GM18507 (cell line): ENCODE data around the gene LMO3.

Experiments
- DNase-seq: peaks from one replicate; pipeline ENCODE4 v3.0.0; 2011; ENCODE audit warnings: low read depth; ENCODE audit not compliant: insufficient read length; ENCODE audit errors: extremely low spot score
- FAIRE-seq: peaks from 2 replicates; lab custom pipeline; 2011; peaks lifted over from hg19 to GRCh38; lab: Jason Lieb, UNC

The LMO3 gene

DNA sequence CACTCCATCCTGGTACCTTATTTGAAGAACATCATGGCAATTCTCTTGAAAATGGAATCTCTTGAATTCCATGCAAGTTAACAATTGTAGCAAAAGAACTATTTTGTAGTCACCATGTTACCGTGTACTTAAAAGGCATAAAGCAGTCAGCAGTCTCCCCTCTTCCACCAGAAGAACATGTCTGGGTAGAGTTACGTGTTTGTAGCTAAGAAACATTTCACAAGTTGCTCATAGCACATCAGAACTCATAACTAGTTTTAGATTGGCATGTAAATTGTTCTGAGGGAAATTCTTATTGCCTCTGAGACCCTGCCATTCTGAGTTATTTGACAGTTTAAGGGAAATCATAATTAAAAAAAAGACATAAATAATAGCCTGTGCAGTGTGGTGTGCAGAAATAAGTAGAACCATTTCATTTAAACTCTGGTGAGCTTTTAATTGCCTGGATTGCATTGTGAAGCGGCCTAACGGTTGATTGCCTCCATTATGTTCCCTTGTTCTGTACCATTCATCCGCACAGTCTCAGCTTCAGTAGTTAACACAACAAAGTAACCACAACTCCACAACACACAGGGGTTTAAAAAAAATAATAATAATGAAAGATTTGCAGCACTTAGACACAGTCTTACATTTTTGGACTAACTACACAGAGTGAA is 2.6 kb downstream of the LMO3 start:
- FAIRE-seq (no peak), DNase-seq (no peak)

DNA sequence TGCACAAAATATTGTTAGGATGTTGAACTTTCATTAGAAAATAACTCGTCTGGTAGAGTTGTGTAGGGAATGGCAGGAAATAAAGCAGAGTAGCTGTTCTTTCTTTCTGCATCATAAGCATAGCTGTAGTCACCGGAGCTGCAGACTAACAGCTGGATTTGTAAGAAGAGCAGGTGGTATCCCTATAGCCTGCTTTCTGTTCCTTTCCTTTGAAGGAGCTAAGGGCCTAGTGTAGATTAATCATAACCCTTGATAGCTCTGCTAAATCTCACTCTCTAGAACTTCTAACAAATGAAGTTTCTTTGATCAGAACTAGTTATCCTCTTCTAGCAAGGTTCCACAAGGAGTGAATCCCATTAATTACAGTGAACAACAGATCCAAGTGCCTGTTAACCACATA is 3.5 kb downstream of the LMO3 start:
- no peak for FAIRE-seq
- DNase-seq, result no peak

DNA sequence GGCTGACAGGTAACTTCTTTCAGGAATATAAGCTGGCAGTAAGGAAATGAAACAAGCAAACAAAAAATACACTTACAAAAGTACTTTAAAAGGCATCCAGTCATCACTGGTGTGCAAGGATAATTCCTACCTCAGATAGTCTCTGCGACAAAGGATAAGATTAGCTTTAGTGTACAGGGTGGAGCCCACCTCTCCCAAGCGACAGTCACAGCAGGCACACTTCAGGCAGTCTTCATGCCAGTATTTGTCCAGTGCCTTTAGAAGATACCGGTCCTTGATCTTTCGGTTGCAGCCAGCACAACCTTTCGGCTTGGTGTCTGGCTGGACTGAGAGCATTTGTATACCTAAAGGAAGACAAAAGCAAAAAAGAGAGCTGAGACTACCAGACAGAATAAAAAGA is 5.4 kb downstream of the LMO3 start:
- DNase-seq (no peak), FAIRE-seq (no peak)

DNA sequence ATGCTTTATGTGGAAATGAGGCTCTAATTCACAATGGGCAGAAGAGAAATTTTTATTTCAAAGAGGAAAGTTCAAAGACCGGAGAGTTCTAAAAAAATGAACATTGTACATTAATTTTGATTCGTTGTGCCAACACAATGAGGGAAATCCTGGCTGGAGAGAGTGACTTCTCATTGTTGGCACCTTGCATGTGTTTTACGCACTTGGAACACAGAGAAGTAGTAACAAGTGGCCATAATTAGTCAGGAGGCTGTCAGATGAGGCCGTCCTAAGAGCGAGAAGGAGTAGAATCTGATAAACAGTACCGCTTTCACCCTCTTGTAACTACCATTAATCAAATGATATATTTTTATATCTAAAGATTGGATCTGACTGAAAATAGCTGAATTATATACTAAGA is 6.9 kb downstream of the LMO3 start:
- FAIRE-seq (no peak), DNase-seq (no peak)

DNA sequence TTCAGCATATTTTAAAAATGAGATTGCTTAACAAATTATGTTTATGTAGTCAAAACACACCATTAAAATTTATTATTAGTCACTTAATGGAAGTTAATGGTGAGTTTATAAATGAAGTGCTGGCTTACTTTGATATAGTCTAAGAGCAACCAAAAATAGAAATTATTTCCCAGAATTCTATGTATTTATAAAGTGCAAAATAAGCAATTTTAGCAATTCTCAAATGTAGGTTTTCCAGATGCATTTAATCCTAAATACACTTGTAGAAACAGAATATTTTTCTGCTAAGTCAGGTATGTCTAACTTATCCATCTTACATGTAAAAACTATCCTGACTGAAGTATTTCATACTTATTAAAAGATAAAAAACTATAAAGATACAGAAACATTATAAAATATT is 11.2 kb downstream of the LMO3 start:
- FAIRE-seq (no peak), DNase-seq (no peak)

DNA sequence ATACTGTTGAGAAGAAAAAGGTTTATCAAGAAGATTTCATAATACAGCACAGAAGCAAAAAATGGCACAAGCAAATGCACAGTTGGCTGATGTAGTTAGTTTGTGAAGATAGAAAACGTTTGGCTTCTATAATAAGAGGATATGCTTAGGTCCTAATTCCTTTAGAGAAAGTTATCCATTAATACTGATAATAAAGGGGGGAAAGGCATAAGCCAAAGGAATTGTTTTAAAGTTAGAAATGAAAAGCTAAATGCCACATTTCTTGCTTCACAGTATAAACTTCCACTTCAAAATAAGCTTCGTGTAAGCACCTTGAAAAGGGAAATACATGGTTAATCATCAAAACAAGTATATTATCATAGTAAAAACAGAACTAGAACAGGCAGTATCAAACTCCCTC is 12.4 kb downstream of the LMO3 start:
- DNase-seq (no peak), FAIRE-seq (no peak)

DNA sequence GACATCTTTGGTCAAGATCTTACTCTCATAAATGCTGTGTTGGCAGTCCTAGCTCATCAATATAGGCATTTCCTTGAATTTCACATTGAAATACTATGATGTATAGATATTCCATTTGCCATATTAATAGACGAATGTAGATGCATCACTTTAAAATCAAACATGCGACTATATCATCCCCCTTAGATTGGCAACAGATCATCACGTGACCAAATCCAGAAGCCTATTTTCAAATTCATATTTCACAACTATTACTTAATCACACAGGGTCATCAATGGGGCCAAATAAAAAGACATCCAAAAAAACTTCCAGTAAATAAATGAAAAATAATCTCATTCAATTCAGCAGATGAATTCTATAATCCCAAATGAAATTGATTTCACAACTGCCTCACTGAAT is 15.3 kb downstream of the LMO3 start:
- DNase-seq (no peak), FAIRE-seq (no peak)

DNA sequence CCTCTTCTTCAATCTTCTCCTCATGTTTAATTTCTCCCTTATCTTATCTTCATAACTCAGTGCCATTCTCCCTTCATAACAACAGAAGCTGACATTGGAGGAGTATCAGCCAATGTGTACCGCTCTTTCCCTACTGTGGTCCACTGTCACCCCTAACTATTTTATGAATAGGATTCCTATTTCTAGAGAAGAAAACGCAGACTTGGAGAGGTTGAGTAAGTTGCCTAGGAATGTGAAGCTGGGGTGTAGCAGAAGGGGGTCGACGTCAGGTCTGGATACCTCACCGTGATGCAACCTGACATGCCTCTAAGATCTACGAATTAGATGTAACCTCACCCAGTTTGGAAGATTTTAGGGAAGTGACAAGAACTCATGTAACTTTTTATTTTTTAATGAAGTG is 17.1 kb downstream of the LMO3 start:
- DNase-seq (no peak), FAIRE-seq (no peak)

DNA sequence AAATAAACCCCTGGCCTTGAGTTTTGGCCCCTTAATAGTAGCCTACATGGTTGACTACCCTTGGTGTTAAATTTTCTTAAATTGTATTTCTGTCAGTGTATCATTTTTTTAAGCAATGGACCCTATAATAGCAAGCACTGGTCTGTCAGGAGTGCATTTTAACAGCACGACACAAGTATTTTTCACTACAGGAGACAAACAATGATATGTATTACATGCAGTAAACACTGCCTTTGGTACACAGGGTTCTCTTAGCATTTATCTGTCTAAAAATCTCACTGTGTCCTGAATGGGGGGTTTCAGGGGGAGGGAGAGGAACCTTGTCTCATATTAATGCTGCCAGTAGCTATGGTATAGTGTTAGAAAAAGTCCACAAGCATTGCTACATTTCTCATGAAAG is 18.4 kb downstream of the LMO3 start:
- DNase-seq (no peak), FAIRE-seq (no peak)

DNA sequence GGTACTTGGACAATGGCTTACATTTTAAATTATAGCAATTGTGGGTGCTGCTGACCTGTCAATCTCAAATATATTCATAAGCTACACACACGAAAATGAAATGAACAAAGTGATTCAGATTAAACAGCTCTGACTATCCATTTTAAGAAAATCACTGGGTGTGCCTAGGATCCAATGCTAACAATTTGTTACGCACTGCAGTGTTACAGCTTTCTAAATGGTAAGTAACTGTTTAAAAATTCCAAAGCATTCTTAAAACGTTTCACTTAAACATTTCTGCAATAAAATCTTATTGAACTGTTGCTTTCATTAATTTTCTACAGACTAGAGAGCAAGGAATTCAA is 18.9 kb downstream of the LMO3 start:
- DNase-seq (no peak), FAIRE-seq (no peak)

DNA sequence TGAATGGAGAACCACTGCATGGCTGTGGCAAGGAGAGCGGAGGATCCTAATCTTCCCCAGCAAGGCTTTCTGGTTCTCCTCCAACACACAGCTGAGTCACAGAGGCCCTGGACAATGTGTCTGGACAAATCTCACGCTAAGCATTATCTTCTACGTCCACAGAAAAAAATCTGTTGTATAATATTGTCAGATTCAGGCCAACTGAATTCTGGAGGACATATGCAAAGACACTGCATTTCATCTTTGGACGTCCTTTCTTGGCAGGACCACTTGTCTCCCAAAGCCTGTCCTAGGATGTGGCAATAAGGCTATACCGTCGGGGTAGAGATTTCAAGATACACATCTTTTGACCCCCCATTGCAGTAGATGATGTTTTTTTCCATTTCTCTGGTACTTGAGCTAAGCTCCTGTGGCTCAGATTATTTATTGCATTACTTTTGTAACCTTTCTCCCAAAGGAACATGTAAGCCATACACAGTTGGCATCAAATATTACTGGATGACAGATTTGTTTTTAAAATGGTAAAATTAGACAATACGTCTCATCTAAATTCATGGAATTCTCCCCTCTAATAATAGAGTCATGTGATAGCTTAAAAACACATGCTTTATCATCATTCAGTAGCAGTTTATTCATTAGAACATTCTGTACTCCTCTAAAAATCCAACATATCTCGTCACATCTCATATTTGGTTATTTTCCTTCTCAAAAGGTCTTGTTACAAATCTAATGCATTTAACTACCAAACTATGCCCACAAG is 19.4 kb downstream of the LMO3 start:
- DNase-seq (no peak), FAIRE-seq (no peak)

DNA sequence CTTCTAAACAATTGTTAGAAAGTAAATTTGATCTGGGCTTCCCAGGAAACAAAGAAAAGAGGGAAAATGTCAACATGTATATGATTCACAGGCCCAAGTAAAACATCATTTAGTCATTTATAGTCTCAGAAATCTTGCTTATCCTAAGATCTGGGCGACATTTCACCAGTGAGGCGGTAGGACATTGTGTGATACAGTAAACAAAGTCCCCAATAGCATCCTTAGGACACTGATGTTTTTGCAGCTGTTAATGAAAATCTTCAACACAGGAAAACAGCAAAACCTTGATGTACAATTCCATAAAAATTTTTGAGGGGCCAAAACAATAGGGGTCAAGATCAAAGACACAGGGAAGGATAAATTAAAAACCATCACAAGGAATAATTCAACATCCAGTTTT is 20.2 kb downstream of the LMO3 start:
- DNase-seq, result no peak

DNA sequence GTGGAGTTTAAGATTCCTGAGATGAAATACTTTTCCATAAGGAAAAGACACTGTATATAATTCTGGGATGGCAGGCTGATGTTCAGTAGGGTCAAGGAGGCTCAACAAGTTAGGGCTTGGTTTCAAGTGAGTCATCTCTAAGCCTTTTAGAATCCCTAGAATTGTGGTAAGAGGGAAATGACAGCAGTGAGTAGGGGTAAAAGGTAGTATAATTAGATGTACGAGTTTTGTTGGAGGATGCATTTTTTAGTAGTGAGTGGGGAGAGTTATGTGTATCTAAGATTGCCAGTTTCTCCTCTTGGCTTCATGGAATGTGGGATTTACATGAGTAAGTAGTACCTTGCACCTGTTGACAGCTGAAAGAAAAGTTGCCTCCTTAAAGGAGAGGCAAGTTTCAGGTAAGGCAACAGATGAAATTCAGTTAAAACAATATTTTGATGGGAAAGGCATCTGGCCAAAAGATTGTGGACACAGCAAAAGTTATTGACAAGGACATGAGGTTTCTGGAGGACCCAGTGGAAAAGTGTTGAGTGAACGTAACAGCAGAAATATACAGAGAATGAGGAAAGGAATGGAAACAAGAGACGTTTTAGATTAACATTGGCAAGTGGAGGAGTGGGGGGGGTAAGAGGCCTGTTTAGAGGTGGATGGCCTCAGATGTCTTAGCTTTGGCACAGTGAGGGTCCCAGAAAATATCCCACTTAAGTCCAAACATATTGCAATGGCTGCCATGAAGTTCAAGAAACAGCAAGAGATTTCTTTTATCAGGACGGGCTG is 21.8 kb downstream of the LMO3 start:
- DNase-seq, result no peak
- no peak for FAIRE-seq

More for the DNA sequence above, 20.2 kb downstream of the LMO3 start:
- no peak for FAIRE-seq

DNA sequence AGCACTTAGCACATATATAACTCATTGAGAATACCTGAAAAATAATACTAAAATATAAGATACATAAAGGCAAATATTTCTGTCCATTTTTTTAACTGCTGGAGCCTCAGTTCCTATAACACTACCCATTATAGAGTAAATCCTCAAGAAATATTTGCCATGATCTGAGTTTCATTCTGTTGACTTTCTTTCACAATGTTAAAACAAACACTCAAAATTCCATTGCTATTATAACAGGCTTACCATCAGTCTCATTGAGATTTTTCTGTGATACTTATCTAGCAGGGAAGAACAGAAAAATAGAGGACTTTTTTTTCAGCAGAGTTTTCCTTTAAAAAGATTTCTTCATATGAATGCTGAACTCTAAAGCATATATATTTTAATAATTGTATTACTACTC is 24.5 kb downstream of the LMO3 start:
- FAIRE-seq (no peak), DNase-seq (no peak)

DNA sequence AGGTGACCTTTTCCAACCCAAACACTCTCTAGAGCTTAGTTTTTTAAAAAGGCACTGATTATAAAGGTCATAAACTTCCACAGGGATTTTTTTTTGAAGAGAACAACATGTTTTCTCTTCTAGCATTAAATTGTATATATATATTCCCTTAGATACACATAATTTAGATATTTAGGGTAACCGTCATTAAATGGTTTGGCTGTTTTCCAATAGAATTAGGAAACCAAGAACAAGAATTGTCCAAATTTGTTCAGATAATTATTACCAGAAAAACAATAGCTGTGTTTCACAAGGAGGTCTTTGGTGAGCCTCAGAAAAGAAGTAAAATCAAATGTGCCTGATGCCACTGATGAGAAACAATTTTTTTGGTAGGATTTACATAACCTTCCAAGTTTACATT is 26.9 kb downstream of the LMO3 start:
- FAIRE-seq, result no peak
- no peak for DNase-seq

DNA sequence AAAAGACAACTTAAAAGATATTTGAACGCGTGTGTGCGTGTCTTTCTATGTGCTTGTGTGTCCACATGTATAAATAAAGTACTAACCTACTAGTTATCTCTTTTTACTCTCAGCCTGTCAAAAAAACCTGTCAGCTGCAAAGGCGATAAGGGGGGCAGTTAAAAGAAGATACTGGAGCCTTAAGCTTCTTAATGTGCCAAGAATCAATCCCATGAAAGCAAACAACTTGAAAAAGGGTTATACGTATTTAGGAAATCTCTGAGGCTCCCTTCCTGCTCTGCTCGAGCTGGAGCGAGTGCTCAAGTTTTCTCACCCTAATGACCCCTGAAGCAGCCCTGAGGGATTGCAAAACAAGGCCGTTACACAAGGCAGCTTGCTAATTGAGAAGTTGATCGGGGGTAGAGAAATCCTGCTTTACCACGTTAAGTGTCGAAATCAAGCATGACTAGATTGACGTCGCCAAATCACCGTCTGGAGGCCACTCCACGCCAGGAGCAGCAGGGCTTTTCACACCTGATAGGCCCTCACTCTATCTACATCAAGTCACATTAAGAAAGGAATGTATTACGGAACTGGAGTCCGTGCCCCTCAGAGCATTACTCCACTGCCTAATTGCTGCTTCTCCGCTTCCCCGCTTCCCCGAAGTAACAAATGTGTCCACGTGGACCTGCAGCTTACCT is 32.4 kb downstream of the LMO3 start:
- FAIRE-seq (no peak), DNase-seq (no peak)

DNA sequence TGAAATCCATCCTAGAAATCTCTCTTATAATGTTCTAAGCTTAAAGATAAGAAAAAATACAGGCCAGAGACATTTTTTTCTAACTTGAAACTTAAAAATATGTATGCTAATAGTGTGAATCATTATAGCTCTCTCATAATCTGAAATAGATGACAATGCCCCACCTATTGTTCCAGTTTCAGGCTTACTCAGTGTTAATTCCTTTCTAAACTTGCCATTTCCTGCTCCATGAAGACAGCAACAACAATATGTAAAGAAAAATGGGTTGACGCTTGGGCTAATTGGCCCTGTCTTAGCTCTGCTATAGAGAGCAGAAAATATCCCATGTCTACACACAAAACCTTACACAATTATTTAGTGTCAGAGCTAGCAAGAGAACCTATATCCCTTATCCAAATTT is 37.1 kb downstream of the LMO3 start:
- DNase-seq (no peak), FAIRE-seq (no peak)

DNA sequence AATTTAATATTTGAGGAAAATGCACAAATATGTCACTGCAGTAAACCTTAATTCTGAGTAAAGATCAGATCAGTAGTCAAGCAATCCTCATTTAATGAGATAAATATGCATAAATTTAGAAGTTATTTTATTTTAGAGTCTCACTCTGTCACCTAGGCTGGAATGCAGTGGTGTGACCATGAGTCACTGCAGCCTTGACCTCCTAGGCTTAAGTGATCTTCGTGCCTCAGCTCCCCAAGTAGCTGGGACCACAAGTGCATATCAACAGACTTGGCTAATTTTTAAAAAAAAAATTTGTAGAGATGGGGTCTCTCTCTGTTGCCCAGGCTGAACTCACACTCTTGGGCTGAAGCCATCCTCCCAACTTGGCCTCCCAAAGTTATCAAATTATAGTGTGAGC is 41.3 kb downstream of the LMO3 start:
- FAIRE-seq (no peak), DNase-seq (no peak)

DNA sequence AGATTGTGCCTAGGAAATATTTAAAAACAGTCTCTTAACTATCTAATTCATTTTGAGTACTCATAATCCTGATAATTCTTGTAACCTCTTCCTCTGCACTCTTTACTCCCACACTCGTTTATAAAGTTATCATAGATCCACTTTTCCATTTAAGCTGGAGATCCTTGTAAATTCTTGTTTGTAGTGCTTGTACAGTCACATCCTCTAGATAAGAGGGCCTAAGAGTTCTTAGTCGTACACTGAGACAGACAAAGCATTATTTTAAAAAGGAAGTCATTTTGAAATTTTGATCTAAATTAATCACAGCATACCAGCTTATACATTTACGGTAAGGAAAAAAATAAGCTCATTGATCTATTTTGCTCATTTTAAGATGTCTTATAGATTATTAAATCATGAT is 42.5 kb downstream of the LMO3 start:
- DNase-seq, result no peak
- no peak for FAIRE-seq

DNA sequence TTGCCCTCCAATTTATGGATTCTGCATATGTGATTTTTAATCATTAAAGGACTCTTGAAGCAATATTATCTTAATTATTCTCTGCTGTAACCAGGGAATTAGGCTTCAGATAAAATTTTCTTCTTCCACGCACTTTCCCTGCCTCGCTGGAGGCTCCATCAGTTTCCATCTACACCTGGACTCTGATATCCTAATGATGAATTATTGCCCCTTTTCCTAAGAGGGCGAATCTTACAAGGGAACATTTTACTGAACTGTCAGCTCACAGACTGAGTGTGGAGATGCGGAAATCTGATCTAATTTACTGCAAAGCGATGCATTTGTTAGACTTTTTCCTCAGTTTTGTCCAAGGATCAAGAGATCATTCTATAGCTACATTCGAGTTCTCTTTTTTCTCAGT is 43.0 kb downstream of the LMO3 start:
- FAIRE-seq (no peak), DNase-seq (no peak)
